ENCODE measurements around the gene KCNJ14. TPM values are rescaled to one million over a fixed set of nuclear protein-coding genes. Genes with fewer than 3 reads are reported as not detected.

Gene KCNJ14
- polyA plus RNA-seq, 1 donor, result 0.70 TPM

- Histone ChIP-seq H3K27ac (ENCODE audit: low read length) (peak overlapping the region; percentile 73), H3K9me3 (ENCODE audit: control insufficient read depth, low read depth, low read length) (peaks cover 11% of the 10 kb centered on the region), H3K4me3 (ENCODE audit: low read length) (peak overlapping the region; percentile 74), H3K27me3 (ENCODE audit: control insufficient read depth, insufficient read depth, low read length) (peaks cover 36% of the 10 kb centered on the region), H3K4me1 (ENCODE audit: control insufficient read depth, insufficient read depth, low read length) (peaks cover 11% of the 10 kb centered on the region), H3K36me3 (ENCODE audit: control insufficient read depth, insufficient read depth, low read length) (peaks cover 29% of the 10 kb centered on the region)
- no peak for DNase-seq
- no CpG with 5 or more reads among the region's 6 CpGs for WGBS (ENCODE audit: insufficient coverage, low lambda C conversion rate)
Measured at GRCh38 chr19:48445256-48445605, 10.1 kb upstream of the KCNJ14 start.

- WGBS (ENCODE audit: insufficient coverage, low lambda C conversion rate), result no CpG with 5 or more reads among the region's 61 CpGs
- DNase-seq, result peak; percentile 94 to 97
Measured at GRCh38 chr19:48445606-48446481, 9.5 kb upstream of the KCNJ14 start, which contains the start of gene GRWD1. Gene GRWD1 (plus strand): TSS chr19:48445983. CDS start chr19:48446006, 23 bp downstream.

GRCh38 chr19:48446579-48446978, 8.8 kb upstream of the KCNJ14 start:
- no peak overlapping the region for H3K27ac ChIP-seq (ENCODE audit: low read length)
- H3K4me1 ChIP-seq (ENCODE audit: control insufficient read depth, insufficient read depth, low read length), result peaks cover 11% of the 10 kb centered on the region
- no peak for DNase-seq
- peaks cover 23% of the 10 kb centered on the region for H3K27me3 ChIP-seq (ENCODE audit: control insufficient read depth, insufficient read depth, low read length)
- H3K9me3 ChIP-seq (ENCODE audit: control insufficient read depth, low read depth, low read length), result peaks cover 11% of the 10 kb centered on the region
- H3K4me3 ChIP-seq (ENCODE audit: low read length), result peak overlapping the region; percentile 74
- WGBS (ENCODE audit: insufficient coverage, low lambda C conversion rate), result no CpG with 5 or more reads among the region's 7 CpGs
- H3K36me3 ChIP-seq (ENCODE audit: control insufficient read depth, insufficient read depth, low read length), result peaks cover 43% of the 10 kb centered on the region

More at GRCh38 chr19:48445606-48446481, 9.5 kb upstream of the KCNJ14 start, which contains the start of gene GRWD1:
- Histone ChIP-seq H3K36me3 (ENCODE audit: control insufficient read depth, insufficient read depth, low read length) (peaks cover 35% of the 10 kb centered on the region), H3K4me3 (ENCODE audit: low read length) (peak within 1 kb of the TSS; percentile 74), H3K4me1 (ENCODE audit: control insufficient read depth, insufficient read depth, low read length) (peaks cover 11% of the 10 kb centered on the region), H3K27ac (ENCODE audit: low read length) (peak within 1 kb of the TSS; percentile 73), H3K27me3 (ENCODE audit: control insufficient read depth, insufficient read depth, low read length) (peaks cover 30% of the 10 kb centered on the region), H3K9me3 (ENCODE audit: control insufficient read depth, low read depth, low read length) (peaks cover 11% of the 10 kb centered on the region)

GRCh38 chr19:48448563-48448962, 6.8 kb upstream of the KCNJ14 start:
- no peak overlapping the region for H3K27ac ChIP-seq (ENCODE audit: low read length)
- 100% methylated on average over 1 of the region's 4 CpGs for WGBS (ENCODE audit: insufficient coverage, low lambda C conversion rate)
- H3K27me3 ChIP-seq (ENCODE audit: control insufficient read depth, insufficient read depth, low read length), result peaks cover 12% of the 10 kb centered on the region
- peaks cover 59% of the 10 kb centered on the region for H3K36me3 ChIP-seq (ENCODE audit: control insufficient read depth, insufficient read depth, low read length)
- H3K9me3 ChIP-seq (ENCODE audit: control insufficient read depth, low read depth, low read length), result peaks cover 11% of the 10 kb centered on the region
- DNase-seq, result no peak
- no peak overlapping the region for H3K4me3 ChIP-seq (ENCODE audit: low read length)
- peaks cover 11% of the 10 kb centered on the region for H3K4me1 ChIP-seq (ENCODE audit: control insufficient read depth, insufficient read depth, low read length)

- Histone ChIP-seq H3K27me3 (ENCODE audit: control insufficient read depth, insufficient read depth, low read length) (no peaks in the 10 kb centered on the region), H3K4me3 (ENCODE audit: low read length) (no peak overlapping the region), H3K27ac (ENCODE audit: low read length) (no peak overlapping the region), H3K9me3 (ENCODE audit: control insufficient read depth, low read depth, low read length) (peaks cover 3% of the 10 kb centered on the region), H3K36me3 (ENCODE audit: control insufficient read depth, insufficient read depth, low read length) (peaks cover 73% of the 10 kb centered on the region), H3K4me1 (ENCODE audit: control insufficient read depth, insufficient read depth, low read length) (peaks cover 3% of the 10 kb centered on the region)
- WGBS (ENCODE audit: insufficient coverage, low lambda C conversion rate), result no CpG with 5 or more reads among the region's 23 CpGs
- no peak for DNase-seq
Measured at GRCh38 chr19:48450441-48450840, 4.9 kb upstream of the KCNJ14 start.

- Histone ChIP-seq H3K4me1 (ENCODE audit: control insufficient read depth, insufficient read depth, low read length) (peaks cover 3% of the 10 kb centered on the region), H3K36me3 (ENCODE audit: control insufficient read depth, insufficient read depth, low read length) (peaks cover 76% of the 10 kb centered on the region), H3K27me3 (ENCODE audit: control insufficient read depth, insufficient read depth, low read length) (no peaks in the 10 kb centered on the region), H3K4me3 (ENCODE audit: low read length) (no peak overlapping the region), H3K9me3 (ENCODE audit: control insufficient read depth, low read depth, low read length) (peaks cover 3% of the 10 kb centered on the region), H3K27ac (ENCODE audit: low read length) (no peak overlapping the region)
- no CpG with 5 or more reads among the region's 15 CpGs for WGBS (ENCODE audit: insufficient coverage, low lambda C conversion rate)
- DNase-seq, result no peak
Measured at GRCh38 chr19:48450863-48451262, 4.5 kb upstream of the KCNJ14 start.

- peaks cover 84% of the 10 kb centered on the region for H3K36me3 ChIP-seq (ENCODE audit: control insufficient read depth, insufficient read depth, low read length)
- H3K9me3 ChIP-seq (ENCODE audit: control insufficient read depth, low read depth, low read length), result peaks cover 3% of the 10 kb centered on the region
- 89% methylated on average over 2 of the region's 12 CpGs for WGBS (ENCODE audit: insufficient coverage, low lambda C conversion rate)
Measured at GRCh38 chr19:48451624-48452023, 3.8 kb upstream of the KCNJ14 start.

GRCh38 chr19:48452289-48453190, 2.8 kb upstream of the KCNJ14 start:
- H3K4me3 ChIP-seq (ENCODE audit: low read length), result no peak overlapping the region
- H3K27ac ChIP-seq (ENCODE audit: low read length), result no peak overlapping the region
- H3K4me1 ChIP-seq (ENCODE audit: control insufficient read depth, insufficient read depth, low read length), result no peaks in the 10 kb centered on the region
- H3K27me3 ChIP-seq (ENCODE audit: control insufficient read depth, insufficient read depth, low read length), result no peaks in the 10 kb centered on the region
- WGBS (ENCODE audit: insufficient coverage, low lambda C conversion rate), result no CpG with 5 or more reads among the region's 33 CpGs
- peaks cover 84% of the 10 kb centered on the region for H3K36me3 ChIP-seq (ENCODE audit: control insufficient read depth, insufficient read depth, low read length)
- peaks cover 3% of the 10 kb centered on the region for H3K9me3 ChIP-seq (ENCODE audit: control insufficient read depth, low read depth, low read length)
- no peak for DNase-seq

More at GRCh38 chr19:48451624-48452023, 3.8 kb upstream of the KCNJ14 start:
- no peak for DNase-seq
- Histone ChIP-seq H3K4me1 (ENCODE audit: control insufficient read depth, insufficient read depth, low read length) (peaks cover 2% of the 10 kb centered on the region), H3K27ac (ENCODE audit: low read length) (no peak overlapping the region), H3K27me3 (ENCODE audit: control insufficient read depth, insufficient read depth, low read length) (no peaks in the 10 kb centered on the region), H3K4me3 (ENCODE audit: low read length) (no peak overlapping the region)

- Histone ChIP-seq H3K4me3 (ENCODE audit: low read length) (no peak overlapping the region), H3K27me3 (ENCODE audit: control insufficient read depth, insufficient read depth, low read length) (no peaks in the 10 kb centered on the region), H3K27ac (ENCODE audit: low read length) (no peak overlapping the region), H3K4me1 (ENCODE audit: control insufficient read depth, insufficient read depth, low read length) (no peaks in the 10 kb centered on the region), H3K36me3 (ENCODE audit: control insufficient read depth, insufficient read depth, low read length) (peaks cover 70% of the 10 kb centered on the region), H3K9me3 (ENCODE audit: control insufficient read depth, low read depth, low read length) (peaks cover 3% of the 10 kb centered on the region)
- no peak for DNase-seq
- 100% methylated on average over 2 of the region's 22 CpGs for WGBS (ENCODE audit: insufficient coverage, low lambda C conversion rate)
Measured at GRCh38 chr19:48454150-48454730, 1.1 kb upstream of the KCNJ14 start.

Measured in large intestine (tissue), 3 donors.